ENCODE measurements around the gene STK32C.
"Not testable (repeated sequence)": the region's sequence is repeated elsewhere in the genome, so short reads cannot be mapped to it uniquely, and the experiment has no call there.

Gene STK32C

DNA sequence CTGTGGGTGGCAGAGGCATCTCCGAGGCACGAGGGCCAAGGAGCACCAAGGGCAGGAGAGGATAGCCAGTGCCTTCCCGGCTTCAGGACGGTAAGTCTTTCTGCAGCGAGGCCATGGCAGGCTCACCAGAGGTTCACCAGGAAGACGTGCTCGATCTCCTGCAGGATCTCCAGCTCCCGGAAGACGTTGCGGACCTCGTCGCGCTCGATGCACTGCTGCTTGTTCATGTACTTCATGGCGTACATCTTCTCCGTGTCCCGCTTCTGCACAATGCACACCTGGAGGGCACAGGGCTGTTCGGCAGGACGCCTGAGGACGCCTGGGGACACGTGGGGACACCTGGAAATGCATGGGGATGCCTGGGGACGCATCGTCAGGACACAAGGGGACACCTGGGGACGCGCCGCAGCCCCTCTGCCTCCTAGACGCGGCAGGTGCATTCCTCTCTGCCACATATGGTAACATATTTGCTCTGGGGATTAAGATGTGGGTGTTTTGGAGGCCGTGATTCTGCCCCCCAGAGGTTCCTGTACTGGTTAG lies 79.8 kb downstream of the STK32C start:
- no peak for DNase-seq

DNA sequence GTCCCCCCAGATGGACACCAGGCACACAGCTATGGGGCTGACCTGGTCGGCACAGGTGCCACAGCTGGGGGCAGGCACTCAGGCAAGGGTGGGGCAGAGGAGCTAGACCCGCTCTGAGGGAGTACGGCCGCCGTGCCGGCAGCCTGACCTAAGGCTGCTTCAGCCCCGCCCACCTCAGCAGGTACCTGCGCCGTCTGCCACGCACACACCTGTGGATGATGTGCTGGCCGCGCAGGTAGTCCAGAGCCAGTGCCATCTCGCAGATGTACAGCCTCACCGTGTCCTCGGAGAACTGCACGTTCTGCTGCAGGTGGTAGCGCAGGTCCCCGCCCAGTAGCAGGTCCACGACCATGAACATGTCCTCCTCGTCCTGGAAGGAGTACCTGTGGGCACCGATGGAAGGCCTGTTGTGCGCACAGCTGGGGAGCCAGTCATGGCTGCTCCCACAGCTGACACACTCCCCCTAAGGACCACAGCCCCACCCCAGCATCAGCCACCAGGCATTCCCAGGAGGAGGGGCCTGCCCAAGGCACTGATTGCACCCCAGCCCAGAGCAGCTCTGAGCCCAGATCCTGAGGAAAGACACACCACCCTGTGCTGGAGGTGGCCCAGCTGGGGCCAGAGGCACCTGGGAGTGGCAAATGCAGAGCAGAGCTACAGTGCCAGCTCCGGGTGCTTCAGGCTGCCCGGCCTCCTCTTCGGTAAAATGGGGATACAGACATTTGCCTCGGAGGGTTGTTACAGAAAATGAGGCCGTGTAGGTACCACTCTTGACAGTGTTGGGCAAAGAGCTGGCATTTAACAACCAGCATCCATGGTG lies 81.0 kb downstream of the STK32C start:
- no peak for DNase-seq

DNA sequence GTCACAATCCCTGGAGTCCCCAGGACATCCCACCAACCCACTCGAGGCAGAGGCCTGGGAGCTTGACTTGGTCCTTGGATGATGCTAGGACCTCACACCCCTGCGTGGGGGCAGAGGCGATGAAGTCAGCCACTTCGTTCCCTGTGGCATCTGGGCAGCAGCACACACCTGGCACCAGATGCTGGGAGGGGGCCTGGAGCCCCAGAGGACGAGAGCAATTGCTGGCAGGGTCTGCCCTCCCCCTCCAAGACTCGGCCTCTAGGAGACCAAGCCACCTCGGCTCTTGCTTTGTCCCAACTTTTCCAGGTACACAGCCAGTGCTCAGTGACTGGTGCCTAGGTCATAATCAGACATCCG lies 81.9 kb downstream of the STK32C start:
- no peak for DNase-seq

GRCh38 chr10:132225073-132225848 lies 82.5 kb downstream of the STK32C start:
- DNase-seq = no peak

DNA sequence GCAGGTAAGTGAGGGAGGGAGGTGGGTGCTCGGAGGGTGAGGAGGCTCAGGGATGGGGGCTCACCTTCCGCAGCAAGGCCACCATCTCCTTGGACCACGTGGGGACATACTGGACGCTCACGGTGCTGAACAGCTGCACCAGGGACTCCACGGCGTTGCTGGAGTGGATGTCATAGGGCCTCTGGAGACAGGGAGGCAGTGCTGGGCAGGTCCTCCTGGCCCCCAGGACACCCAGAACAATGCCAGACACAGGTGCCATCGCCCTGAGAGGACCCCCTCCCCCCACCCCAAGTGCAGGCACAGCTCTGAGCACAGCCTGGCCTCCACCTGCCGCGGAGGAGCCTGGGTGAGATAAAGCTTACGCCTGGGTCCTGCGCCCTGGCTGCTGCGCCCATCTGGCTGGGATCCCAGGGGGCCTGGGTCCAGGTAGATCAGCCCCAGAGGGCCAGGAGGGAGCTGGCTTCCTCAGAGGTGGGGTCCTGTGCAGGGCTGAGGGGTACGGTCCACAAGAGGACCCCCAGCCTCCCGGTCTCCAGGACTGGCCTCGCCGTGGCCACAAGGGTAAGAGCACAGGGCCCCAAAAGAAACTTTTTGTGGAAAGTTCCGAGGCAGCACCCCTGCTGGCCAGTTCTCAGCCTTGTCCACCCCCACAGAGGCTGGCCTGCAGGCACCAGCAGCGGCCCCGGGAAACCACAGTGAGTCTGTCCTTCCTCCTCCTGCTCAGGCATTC lies 83.2 kb downstream of the STK32C start:
- no peak for DNase-seq

- DNase-seq = no peak
Observed at GRCh38 chr10:132223611-132224342, 84.0 kb downstream of the STK32C start.

GRCh38 chr10:132223156-132223590 lies 84.6 kb downstream of the STK32C start:
- peak; percentile 93 for DNase-seq

DNA sequence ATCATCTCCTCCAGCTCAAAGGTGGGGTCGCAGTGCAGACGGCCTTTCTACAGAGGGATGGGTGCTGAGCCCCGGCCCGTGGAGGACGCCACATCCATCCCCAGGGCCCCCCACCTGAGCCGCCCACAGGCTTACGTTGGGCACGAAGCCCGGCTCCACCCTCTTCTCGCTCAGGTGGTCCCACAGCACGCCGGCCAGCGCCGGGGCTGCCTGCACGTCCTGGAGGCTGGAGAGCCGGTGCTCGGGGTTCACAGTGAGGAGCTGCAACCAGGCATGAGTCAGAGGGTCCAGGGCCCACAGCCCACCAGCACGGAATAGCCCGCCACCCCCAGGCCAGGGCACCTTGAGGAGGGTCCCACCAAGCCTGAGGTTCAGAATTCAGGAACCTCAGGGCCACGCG lies 85.0 kb downstream of the STK32C start:
- no peak for DNase-seq

DNA sequence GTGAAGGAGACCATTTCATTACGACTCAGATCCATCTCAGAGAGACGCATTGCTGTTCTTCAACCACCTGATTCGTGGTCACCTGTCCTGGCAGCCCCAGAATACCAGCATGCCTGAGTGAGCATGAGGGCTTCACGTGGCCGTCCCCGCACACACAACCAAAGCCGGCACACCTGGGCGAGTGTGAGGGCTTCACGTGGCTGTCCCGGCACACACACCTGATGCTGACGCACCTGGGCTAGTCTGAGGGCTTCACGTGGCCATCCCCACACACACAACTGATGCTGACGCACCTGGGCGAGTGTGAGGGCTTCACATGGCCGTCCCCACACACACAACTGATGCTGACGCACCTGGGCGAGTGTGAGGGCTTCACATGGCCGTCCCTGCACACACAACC lies 86.8 kb downstream of the STK32C start:
- DNase-seq = not testable (repeated sequence)

DNA sequence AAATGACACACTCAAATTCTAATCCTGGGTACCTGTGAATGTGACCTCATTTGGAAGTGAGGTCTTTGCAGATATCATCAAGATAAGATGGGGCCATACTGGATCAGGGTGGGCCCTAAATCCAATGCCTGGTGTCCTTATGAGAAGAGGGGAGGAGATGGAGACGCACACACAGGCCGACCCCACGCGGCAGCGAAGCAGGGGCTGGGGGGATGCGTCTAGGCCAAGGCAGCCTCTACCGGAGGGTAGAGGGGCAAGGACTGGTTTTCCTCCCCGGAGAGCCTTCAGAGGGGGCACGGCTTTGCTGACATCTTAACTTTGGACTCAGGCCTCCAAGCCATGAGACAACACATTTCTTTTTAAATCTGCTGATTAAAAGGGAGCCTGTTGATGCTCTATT lies 87.7 kb downstream of the STK32C start:
- DNase-seq = no peak

DNA sequence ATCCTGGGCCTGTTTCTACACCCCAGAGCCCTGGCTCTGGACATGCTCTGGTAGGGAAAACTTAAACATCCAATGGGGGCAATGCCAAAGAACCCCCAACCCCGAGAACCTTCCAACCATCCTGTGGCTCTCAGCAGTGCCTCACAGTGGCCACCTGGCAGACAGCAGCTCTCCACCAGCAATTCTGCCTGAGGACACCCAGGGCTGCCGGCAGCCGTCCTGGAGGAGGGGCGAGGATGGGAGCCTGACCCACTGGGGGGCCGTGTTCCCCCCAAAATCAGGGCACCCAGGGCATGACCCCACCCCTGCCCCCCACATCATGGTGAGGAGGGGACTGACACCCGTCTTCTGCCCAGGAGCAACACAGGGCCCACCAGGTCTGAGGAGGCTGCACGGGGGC lies 88.3 kb downstream of the STK32C start:
- DNase-seq = no peak

DNA sequence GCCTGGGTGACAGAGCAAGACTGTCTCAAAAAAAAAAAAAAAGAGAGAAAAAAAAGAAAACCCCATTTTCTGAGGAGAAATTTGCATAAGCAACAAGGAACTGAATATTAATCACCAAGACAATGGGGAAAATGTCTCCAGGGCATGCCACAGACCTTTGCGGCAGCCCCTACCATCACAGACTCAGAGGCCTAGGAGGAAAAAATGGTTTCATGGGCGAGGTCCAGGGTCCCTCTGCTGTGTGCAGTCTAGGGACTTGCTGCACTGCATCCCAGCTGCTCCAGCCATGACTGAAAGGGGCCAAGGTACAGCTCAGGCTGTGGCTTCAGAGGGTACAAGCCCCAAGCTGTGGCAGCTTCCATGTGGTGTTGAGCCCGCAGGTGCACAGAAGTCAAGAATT lies 91.3 kb downstream of the STK32C start:
- not testable (repeated sequence) for DNase-seq

GRCh38 chr10:132213917-132214316 lies 93.8 kb downstream of the STK32C start:
- no peak for DNase-seq

DNA sequence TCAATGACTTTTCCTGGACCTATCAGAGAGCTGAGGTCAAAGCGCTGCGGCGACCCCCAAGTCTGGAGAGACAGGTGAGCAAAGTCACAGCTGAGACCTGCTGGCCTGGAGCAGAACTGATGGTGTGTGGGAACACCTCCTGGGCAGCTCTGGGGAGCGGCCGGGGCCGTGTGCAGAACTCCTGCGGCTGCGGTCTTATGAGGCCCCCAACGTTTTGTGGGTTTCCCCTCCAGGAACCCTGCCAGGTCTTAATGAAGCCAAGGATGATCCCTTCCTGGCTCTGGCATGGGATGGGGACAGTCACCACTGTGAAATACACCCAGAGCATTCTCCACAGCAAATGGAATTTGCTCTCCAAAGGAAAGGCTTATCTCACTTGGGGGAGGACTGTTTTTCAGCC lies 94.9 kb downstream of the STK32C start:
- DNase-seq = no peak

DNA sequence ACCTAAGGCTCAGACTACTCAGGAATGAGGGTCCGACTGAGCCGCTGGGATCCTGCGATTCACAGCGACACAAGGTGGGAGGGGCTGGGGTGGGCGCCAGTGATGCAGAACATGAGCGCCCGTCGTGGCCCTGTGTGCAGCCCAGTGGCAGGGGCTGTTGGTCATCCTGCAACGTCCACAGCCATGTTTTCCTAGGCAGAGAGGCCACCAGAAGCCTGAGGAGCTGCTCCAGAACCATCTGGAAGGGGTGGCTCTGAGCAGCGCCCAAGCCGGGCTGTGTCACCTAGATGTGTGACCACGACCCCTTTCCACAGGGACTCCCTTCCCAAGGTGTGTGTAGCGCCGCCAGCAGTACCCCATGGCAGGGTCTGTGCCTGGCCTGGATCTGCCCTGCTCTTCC lies 96.5 kb downstream of the STK32C start:
- no peak for DNase-seq

GRCh38 chr10:132210766-132211165 lies 97.0 kb downstream of the STK32C start:
- DNase-seq = no peak

DNA sequence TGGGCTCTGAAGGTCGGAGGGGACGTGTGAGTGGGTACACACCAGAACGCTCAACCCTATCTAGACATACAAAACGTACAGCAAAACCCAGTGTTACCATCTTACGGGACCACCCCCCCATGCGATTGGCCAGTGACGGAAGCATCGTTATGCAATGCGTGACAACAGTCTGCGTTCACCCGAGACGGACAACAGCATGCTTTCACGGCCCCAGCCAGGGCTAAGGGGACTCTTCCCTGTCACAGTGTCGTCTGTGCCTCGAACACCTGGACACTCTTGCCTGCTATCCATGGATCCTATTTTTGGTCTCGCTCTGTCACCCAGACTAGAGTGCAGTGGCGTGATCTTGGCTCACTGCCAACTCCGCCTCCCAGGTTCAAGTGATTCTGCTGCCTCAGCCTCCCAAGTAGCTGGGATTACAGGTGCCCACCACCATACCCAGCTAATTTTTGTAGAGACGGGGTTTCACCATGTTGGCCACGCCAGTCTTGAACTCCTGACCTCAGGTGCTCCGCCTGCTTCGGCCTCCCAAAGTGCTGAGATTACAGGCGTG lies 97.7 kb downstream of the STK32C start:
- no peak for DNase-seq

- no peak for DNase-seq
Observed at GRCh38 chr10:132209130-132209529, 98.6 kb downstream of the STK32C start.

DNA sequence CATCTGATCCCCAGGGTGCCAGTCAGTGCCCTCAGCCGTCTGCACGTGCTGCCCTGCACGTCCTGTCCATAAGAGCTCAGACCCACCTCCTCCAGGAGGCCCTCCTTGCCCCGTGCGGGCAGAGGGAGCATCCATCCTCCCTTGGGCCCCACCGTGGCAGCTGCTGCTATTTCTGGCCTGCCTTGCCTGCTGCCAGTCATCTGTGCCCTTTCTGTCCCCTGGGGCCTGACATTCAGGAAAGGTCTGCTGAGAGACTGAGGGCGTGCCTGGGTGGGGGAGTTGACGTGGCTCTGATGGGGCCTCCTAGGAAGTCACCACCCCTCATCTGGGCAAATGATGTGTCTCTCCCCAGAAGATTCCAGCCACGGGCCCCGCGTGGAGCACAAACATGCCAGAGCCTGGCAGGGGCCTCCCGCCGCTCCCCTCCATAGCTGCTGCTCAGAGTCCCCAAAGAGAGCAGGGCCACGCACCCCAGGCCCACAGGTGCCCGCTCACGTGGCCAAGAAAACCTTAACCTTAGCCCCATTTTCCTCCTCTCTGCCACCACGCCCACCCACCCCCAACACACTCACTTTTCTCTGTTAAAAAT lies 99.2 kb downstream of the STK32C start:
- DNase-seq = no peak

GRCh38 chr10:132207536-132208461 lies 100.0 kb downstream of the STK32C start:
- no peak for DNase-seq

Measured in islet precursor cell (in vitro differentiated cells).